ENCODE results near the gene ISG15.
A peak's percentile ranks its signal among the peaks of the same experiment; 100 is the strongest.
"Not testable (repeated sequence)": the region's sequence is repeated elsewhere in the genome, so short reads cannot be mapped to it uniquely, and the experiment has no call there.

Gene ISG15

GRCh38 chr1:1013922-1014648, 788 bp downstream of the ISG15 start:
- DNase-seq (ENCODE audit: low read depth) = no peak

- DNase-seq (ENCODE audit: low read depth) = no peak
Measured at GRCh38 chr1:1014799-1015681, 1.7 kb downstream of the ISG15 start.

DNA sequence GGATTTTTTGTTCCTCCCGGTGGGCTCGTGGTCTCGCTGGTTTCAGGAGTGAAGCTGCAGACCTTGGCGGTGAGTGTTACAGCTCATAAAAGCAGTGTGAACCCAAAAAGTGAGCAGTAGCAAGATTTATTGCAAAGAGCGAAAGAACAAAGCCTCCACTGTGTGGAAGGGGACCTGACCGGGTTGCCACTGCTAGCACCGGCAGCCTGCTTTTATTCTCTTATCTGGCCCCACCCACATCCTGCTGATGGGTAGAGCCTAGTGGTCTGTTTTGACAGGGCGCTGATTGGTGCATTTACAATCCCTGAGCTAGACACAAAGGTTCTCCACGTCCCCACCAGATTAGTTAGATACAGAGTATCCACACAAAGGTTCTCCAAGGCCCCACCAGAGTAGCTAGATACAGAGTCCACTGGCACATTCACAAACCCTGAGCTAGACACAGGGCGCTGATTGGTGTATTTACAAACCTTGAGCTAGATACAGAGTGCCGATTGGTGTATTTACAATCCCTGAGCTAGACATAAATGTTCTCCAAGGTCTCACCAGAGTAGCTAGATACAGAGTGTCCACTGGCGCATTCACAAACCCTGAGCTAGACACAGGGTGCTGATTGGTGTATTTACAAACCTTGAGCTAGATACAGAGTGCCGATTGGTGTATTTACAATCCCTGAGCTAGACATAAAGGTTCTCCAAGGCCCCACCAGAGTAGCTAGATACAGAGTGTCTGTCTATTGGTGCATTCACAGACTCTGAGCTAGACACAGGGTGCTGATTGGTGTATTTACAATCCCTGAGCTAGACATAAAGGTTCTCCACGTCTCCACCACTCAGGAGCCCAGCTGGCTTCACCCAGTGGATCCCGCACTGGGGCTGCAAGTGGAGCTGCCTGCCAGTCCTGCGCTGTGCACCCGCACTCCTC, 4.4 kb downstream of the ISG15 start:
- DNase-seq (ENCODE audit: low read depth) = not testable (repeated sequence)

DNA sequence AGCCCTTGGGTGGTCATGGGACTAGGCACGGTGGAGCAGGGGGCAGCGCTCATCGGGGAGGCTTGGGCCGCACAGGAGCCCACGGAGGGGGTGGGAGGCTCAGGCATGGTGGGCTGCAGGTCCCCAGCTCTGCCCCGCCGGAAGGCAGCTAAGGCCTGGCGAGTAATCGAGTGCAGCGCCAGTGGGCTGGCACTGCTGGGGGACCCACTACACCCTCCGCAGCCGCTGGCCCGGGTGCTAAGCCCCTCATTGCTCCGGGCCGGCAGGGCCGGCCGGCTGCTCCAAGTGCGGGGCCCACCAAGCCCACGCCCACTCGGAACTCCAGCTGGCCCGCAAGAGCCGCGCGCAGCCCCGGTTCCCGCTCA, 5.0 kb downstream of the ISG15 start:
- DNase-seq (ENCODE audit: low read depth) = not testable (repeated sequence)

GRCh38 chr1:1019122-1019999, 6.1 kb downstream of the ISG15 start:
- DNase-seq (ENCODE audit: low read depth) = peak; percentile 68

DNA sequence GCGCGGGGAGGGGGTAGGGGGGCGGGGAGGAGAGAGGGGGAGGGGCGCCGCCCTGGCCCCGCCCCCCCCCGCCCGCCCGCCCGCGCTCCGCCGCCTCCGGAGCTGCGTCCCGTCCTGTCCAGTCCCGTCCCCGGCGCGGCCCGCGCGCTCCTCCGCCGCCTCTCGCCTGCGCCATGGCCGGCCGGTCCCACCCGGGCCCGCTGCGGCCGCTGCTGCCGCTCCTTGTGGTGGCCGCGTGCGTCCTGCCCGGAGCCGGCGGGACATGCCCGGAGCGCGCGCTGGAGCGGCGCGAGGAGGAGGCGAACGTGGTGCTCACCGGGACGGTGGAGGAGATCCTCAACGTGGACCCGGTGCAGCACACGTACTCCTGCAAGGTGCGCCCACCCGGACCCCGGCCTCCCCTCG, 6.7 kb downstream of the ISG15 start, which contains the start of gene AGRN:
Gene AGRN, plus strand, starts transcription at position 121 of the 405 bp plus-strand sequence. Its CDS starts 53 bp downstream, at position 174.
- no peak for DNase-seq (ENCODE audit: low read depth)

DNA sequence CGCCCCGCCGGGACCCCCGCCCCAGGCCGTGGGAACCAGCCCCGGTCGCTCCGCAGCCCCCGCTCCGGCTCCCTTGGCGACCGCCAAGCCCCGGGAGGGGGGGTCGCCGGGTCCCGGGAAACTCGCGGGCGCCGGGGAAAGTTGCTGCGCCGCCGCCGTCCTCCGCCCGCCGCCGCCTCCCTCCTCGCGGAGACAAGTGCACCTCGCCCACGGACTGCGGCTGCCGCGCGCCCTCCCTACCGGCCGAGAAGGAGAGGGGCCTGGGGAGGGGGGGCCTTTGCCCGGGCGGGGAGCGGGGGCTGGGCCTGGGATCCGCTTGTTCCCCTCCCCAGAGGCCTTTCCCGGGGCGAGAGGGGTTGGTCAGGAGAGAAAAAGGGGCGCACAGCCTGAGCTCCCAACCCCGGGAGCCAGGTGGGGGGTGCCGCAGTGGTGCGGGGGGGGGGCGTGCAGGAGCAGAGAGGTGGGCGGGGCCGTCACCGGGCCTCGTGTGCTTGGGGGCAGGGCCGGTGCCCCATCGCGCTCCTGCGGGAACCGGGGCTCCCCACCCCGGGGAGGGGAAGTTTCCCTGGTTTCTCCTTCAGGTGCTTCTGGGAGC, 7.2 kb downstream of the ISG15 start:
- no peak for DNase-seq (ENCODE audit: low read depth)

DNA sequence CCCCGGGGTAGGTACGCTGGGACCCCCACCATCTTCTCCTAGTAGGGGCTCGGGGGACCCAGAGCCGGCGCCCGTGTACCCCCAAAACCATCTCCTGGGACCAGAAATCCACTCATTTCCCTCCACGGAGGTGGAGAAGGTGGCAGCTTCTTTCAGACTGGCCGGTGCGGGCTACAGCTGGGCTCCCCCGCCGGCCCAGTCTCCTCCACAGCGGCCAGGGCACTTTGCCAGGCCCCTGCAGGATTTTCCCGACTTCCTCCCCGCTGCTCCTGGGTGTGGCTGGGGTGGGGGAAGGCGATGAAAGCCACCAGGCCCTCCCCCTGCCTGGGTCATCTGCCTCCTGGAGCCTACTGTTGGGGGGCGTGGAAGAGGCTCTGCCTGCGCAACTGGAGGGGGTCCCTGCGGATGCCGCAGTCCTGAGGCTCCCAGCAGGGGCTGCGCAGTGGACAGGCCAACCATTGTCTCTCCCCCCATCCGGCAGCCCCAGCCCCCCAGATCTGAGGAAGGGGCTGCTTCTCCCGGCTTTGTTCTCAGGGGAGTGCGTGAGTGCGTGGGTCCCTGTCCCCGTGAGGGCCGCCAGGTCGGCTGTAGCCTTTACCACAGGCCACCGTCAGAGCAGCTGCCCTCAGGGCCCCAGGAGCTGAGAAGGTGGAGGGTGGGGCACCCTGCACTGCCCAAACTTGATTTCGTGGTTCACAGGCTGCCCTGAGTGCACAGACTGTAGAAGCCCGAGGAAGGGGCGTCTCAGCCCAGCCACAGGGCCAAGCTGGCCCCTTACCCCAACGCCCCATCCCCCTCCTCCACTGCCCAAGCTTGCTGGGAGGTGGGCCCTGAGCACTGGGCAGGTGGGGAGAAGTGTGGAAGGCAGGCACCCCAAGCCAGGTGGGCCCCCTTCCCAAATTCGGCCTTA, 8.0 kb downstream of the ISG15 start:
- no peak for DNase-seq (ENCODE audit: low read depth)

- no peak for DNase-seq (ENCODE audit: low read depth)
Measured at GRCh38 chr1:1021920-1022259, 8.6 kb downstream of the ISG15 start.

GRCh38 chr1:1022302-1023009, 9.2 kb downstream of the ISG15 start:
- DNase-seq (ENCODE audit: low read depth) = no peak

DNA sequence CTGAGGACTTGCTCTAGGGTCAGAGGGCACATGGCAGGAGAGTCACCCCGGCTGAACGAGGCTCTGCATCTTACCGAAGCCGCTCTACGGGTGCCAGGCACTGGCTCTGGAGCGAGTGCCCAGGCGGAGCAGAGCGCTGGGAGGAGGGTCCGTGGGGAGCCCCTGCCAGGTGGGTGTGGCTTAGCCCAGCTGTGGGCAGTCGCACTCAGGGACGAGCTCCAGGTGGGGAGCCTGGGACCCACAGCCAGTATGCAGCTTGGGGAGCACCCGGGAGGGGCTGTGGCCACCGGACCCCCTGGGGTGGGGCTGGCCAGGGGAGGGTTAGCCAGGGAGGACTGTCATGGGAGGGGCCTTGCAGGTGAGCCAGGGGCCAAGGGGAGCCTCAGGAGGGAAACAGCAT, 10.4 kb downstream of the ISG15 start:
- DNase-seq (ENCODE audit: low read depth) = no peak

- no peak for DNase-seq (ENCODE audit: low read depth)
Measured at GRCh38 chr1:1024149-1024770, 11.0 kb downstream of the ISG15 start.

DNA sequence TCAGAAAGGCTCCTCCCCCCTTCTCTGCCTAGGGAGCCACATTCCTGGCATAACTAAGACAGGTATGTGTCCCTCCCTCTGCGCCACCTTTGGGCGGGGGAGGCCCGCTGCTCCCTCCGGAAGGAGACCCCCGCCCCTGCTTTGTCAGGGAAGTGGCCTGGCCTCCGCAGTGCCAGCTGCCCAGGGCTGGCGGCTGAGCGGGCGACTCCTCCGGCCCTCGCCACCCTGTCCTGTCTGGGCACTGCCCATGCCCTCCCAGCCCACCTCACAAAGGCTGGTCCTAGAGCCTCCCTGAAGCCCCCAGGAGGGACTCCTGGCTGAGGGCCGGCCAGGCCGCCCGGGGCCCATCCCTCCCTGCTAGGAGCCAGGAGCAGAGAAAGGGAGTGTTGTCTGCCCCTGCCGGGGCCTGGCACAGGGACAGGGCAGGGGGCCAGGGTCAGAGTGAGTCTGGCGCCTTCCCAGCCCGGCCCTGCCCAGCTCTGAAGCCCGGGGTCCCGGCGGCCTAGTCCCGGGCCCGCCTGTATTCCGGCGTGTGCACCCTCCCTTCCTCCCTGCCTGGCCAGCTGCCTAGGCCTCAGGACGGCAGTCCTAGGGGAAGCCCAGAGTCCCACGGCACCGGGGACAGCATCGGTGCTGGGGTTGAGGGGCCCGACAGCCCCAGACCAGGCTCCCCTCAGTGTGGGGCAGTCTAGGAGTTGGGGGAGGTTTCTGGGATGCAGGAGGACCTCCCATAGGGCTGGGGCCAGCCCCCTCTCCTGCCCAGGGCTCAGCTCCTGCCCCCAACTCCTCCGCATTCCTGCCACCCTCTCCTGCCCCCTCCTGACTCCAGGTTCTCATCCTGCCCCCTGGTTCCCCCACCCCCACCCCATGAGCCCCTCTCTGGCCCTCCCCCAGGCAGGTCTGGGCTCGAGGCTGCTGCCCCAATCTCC, 11.7 kb downstream of the ISG15 start:
- DNase-seq (ENCODE audit: low read depth) = no peak

GRCh38 chr1:1025730-1026129, 12.4 kb downstream of the ISG15 start:
- no peak for DNase-seq (ENCODE audit: low read depth)

GRCh38 chr1:1026599-1027413, 13.5 kb downstream of the ISG15 start:
- DNase-seq (ENCODE audit: low read depth) = no peak

DNA sequence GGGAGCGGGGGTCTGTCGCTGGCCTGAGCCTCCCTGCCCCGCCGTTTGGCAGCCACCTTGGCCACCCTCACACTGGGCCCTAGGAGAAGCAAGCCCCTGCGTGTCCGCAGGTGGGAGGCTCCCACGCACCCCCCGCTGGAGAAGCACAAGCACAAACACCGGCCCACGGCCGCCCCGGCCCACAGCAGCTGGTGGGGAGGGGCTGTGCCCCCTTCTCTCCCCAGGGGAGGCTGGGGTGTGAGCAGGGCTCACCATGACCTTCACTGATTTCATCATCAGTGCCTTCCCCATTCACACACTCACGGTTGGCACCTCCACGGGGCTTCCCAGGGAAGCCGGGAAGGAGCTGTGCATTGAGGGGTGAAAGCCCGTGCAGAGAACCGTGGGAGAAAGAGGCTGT, 14.5 kb downstream of the ISG15 start:
- DNase-seq (ENCODE audit: low read depth) = no peak

All from activated T-helper 1 cell treated with Interleukin-2 at 50 U/mL for 16 hours (primary cell).